IMR-90 (cell line): Measurements from ENCODE around the gene RAB8B. TPM values are rescaled to one million over a fixed set of nuclear protein-coding genes. Genes with fewer than 3 reads are reported as not detected.
A peak's percentile ranks its signal among the peaks of the same experiment; 100 is the strongest.

ENCODE experiments used
- ATAC-seq: fragments of 200-7000 bp; cut with Tn5 transposase; 2 replicates; pipeline ENCODE4 v1.9.1; 2020; ENCODE audit warnings: low read depth, mild to moderate bottlenecking, moderate library complexity
- BruUV-seq: library from RNA; stranded (reverse); fragments of 400-500 nt; replicated peaks from 2 replicates; lab custom pipeline; 2021; lab: Mats Ljungman, UMichigan
- CTCF ChIA-PET: fragments of 300-600 bp; formaldehyde crosslinking; extraction: SDS; loops from one replicate; lab custom pipeline; 2021; ENCODE audit warnings: antibody characterized with exemption; lab: Yijun Ruan, JAX
- POLR2A ChIA-PET: fragments of 300-600 bp; sonication (Branson Sonifier 250); formaldehyde crosslinking; loops from one replicate; lab custom pipeline; 2022; ENCODE audit warnings: antibody characterized with exemption; ENCODE audit not compliant: unreplicated experiment; lab: Charles Lee
- DNase-seq: peaks from one replicate; pipeline ENCODE4 v3.0.0; 2013
- H2AFZ ChIP-seq: replicated peaks from 2 replicates; pipeline ENCODE3; 2013; ENCODE audit warnings: low read length, mild to moderate bottlenecking; ENCODE audit not compliant: poor library complexity
- H2AK5ac ChIP-seq: 2 replicates; pipeline ENCODE4 v1.6.1; 2013; ENCODE audit warnings: low read depth, low read length, inconsistent platforms
- H2AK9ac ChIP-seq: replicated peaks from 2 replicates; pipeline ENCODE3; 2013; ENCODE audit warnings: mild to moderate bottlenecking, low read depth, low read length, moderate library complexity; ENCODE audit not compliant: poor library complexity
- H2BK120ac ChIP-seq: 2 replicates; pipeline ENCODE4 v1.6.1; 2013; ENCODE audit warnings: low read depth, low read length, inconsistent platforms
- H2BK15ac ChIP-seq: 3 replicates; pipeline ENCODE4 v1.6.1; 2013; ENCODE audit warnings: low read depth, low read length, inconsistent platforms
- H2BK20ac ChIP-seq: 2 replicates; pipeline ENCODE4 v1.6.1; 2013; ENCODE audit warnings: low read depth, mild to moderate bottlenecking, inconsistent platforms, low read length, moderate library complexity
- H2BK5ac ChIP-seq: 2 replicates; pipeline ENCODE4 v1.6.1; 2013; ENCODE audit warnings: mild to moderate bottlenecking, low read depth, low read length, inconsistent platforms; ENCODE audit not compliant: poor library complexity, severe bottlenecking
- H3K14ac ChIP-seq: replicated peaks from 2 replicates; pipeline ENCODE4 v1.6.1; 2013; ENCODE audit warnings: low read depth, low read length, inconsistent platforms
- H3K18ac ChIP-seq: 2 replicates; pipeline ENCODE4 v1.6.1; 2013; ENCODE audit warnings: low read depth, low read length, control low read depth
- H3K23ac ChIP-seq: 2 replicates; pipeline ENCODE4 v1.6.1; 2013; ENCODE audit warnings: low read depth, low read length, inconsistent platforms
- H3K27ac ChIP-seq: 2 replicates; pipeline ENCODE4 v1.5.1; 2013; ENCODE audit warnings: mild to moderate bottlenecking, control low read depth, low read length; ENCODE audit not compliant: insufficient read depth
- H3K27me3 ChIP-seq: 2 replicates; pipeline ENCODE4 v1.6.1; 2013; ENCODE audit warnings: low read length; ENCODE audit not compliant: control insufficient read depth, insufficient read depth
- H3K36me3 ChIP-seq: 2 replicates; pipeline ENCODE4 v1.6.1; 2013; ENCODE audit warnings: low read length, mixed read lengths; ENCODE audit not compliant: control insufficient read depth, insufficient read depth
- H3K4ac ChIP-seq: 2 replicates; pipeline ENCODE4 v1.6.1; 2013; ENCODE audit warnings: low read depth, low read length, inconsistent platforms
- H3K4me1 ChIP-seq: 2 replicates; pipeline ENCODE4 v1.6.1; 2013; ENCODE audit warnings: low read length, mixed read lengths; ENCODE audit not compliant: control insufficient read depth, insufficient read depth
- H3K4me2 ChIP-seq: 2 replicates; pipeline ENCODE4 v1.6.1; 2013; ENCODE audit warnings: low read depth, mild to moderate bottlenecking, control low read depth, low read length, moderate library complexity
- H3K4me3 ChIP-seq: 2 replicates; pipeline ENCODE4 v1.5.1; 2013; ENCODE audit warnings: low read depth, mild to moderate bottlenecking, control low read depth, low read length, moderate library complexity; ENCODE audit not compliant: insufficient read depth
- H3K56ac ChIP-seq: 2 replicates; pipeline ENCODE4 v1.6.1; 2013; ENCODE audit warnings: low read length, inconsistent platforms; ENCODE audit not compliant: insufficient read depth; ENCODE audit errors: extremely low read depth
- H3K79me1 ChIP-seq, 2 experiments: 2 replicates each; pipeline ENCODE4 v1.6.1; 2013; ENCODE audit warnings: low read length in 2 of 2, inconsistent platforms in 1 of 2, low read depth in 1 of 2
- H3K9ac ChIP-seq: 2 replicates; pipeline ENCODE4 v1.6.1; 2013; ENCODE audit warnings: low read depth, low read length, control low read depth
- H3K9me1 ChIP-seq: 2 replicates; pipeline ENCODE4 v1.6.1; 2013; ENCODE audit warnings: low read length, inconsistent platforms; ENCODE audit not compliant: insufficient read depth
- H3K9me3 ChIP-seq: 2 replicates; pipeline ENCODE4 v1.6.1; 2013; ENCODE audit warnings: low read length; ENCODE audit not compliant: control insufficient read depth, insufficient read depth
- H4K20me1 ChIP-seq: 2 replicates; pipeline ENCODE4 v1.6.1; 2013; ENCODE audit warnings: low read length, inconsistent platforms; ENCODE audit not compliant: insufficient read depth
- H4K5ac ChIP-seq: 2 replicates; pipeline ENCODE4 v1.6.1; 2013; ENCODE audit warnings: mild to moderate bottlenecking, low read depth, low read length, control low read depth
- H4K8ac ChIP-seq, 2 experiments: 2 replicates each; pipeline ENCODE4 v1.6.1; 2013; ENCODE audit warnings: low read depth in 2 of 2, low read length in 2 of 2, control low read depth in 1 of 2, inconsistent platforms in 1 of 2
- H4K91ac ChIP-seq: 2 replicates; pipeline ENCODE4 v1.6.1; 2013; ENCODE audit warnings: low read depth, low read length, inconsistent platforms; ENCODE audit not compliant: insufficient read depth
- MAZ ChIP-seq: IDR thresholded peaks from 2 replicates; pipeline ENCODE4 v1.6.1; 2012; ENCODE audit warnings: low read depth, mild to moderate bottlenecking, low read length, improper control_type of control experiment, moderate library complexity, borderline replicate concordance
- MXI1 ChIP-seq: IDR thresholded peaks from 2 replicates; pipeline ENCODE4 v1.6.1; 2012; ENCODE audit warnings: low read depth, mild to moderate bottlenecking, low read length, moderate library complexity, borderline replicate concordance
- RAD21 ChIP-seq: IDR thresholded peaks from 2 replicates; pipeline ENCODE4 v1.6.1; 2012; ENCODE audit warnings: low read length, improper control_type of control experiment
- RCOR1 ChIP-seq: IDR thresholded peaks from 2 replicates; pipeline ENCODE4 v1.6.1; 2012; ENCODE audit warnings: mild to moderate bottlenecking, low read length, improper control_type of control experiment; ENCODE audit not compliant: insufficient replicate concordance
- RFX5 ChIP-seq: IDR thresholded peaks from 2 replicates; pipeline ENCODE4 v1.8.0; 2012; ENCODE audit warnings: low read depth, mild to moderate bottlenecking, low read length, moderate library complexity
- SMC3 ChIP-seq: fragments of 150-350 bp; IDR thresholded peaks from 2 replicates; pipeline ENCODE4 v1.6.1; 2016; ENCODE audit warnings: low read depth, mild to moderate bottlenecking, antibody characterized with exemption, low read length, moderate library complexity
- WGBS, 2 experiments: methylation state at CpG; one replicate each; pipeline versions ENCODE4 v1.1.5 to v1.1.7; 2013; ENCODE audit warnings: missing lambda C conversion rate in 2 of 2; ENCODE audit not compliant: insufficient read length in 1 of 2; ENCODE audit errors: extremely low coverage in 2 of 2; 5-methylcytosine and 5-hydroxymethylcytosine counted together
- dilution Hi-C: fragments of 300-500 bp; cut with HindIII; formaldehyde crosslinking; loops from one replicate; pipeline ENCODE4 v1.14.3; 2018; ENCODE audit warnings: low sequenced_read_pairs; ENCODE audit not compliant: unreplicated experiment
- in situ Hi-C: fragments of 300-500 bp; cut with MboI; formaldehyde crosslinking; loops from 3 replicates; pipeline ENCODE4 v1.14.3; 2019; ENCODE audit warnings: low sequenced_read_pairs, inconsistent platforms, mixed read lengths
- intact Hi-C: fragments of 100-400 bp; cut with micrococcal nuclease; formaldehyde crosslinking; loops from 2 replicates; pipeline ENCODE4 v1.10.0; 2022
- polyA plus RNA-seq, 3 experiments: library from polyadenylated mRNA; depleted of rRNA; stranded (reverse); fragments of >200 nt; gene quantifications; 2 replicates each; pipeline ENCODE4 v1.2.3, GENCODE V29; 2012; ENCODE audit warnings: low replicate concordance in 1 of 3
- total RNA-seq: library from RNA; depleted of rRNA; stranded (reverse); fragments of >200 nt; gene quantifications from 2 replicates; pipeline ENCODE4 v1.2.3, GENCODE V29; 2012
- TF ChIP-seq, protein P1 (sequence below): fragments of 150-350 bp; IDR thresholded peaks from 2 replicates; pipeline ENCODE4 v1.6.1; 2016; ENCODE audit warnings: low read depth, mild to moderate bottlenecking, low read length, moderate library complexity, borderline replicate concordance
- TF ChIP-seq, protein P2 (sequence below): conservative IDR thresholded peaks from 2 replicates; pipeline ENCODE4 v1.5.1; 2012; ENCODE audit warnings: mild to moderate bottlenecking, low read depth, low read length, improper control_type of control experiment

The RAB8B gene
- total and polyA plus RNA-seq, 2 of the 4 experiments (the other 2 are of a cell fraction) = 19.4 to 29.4 TPM

DNA sequence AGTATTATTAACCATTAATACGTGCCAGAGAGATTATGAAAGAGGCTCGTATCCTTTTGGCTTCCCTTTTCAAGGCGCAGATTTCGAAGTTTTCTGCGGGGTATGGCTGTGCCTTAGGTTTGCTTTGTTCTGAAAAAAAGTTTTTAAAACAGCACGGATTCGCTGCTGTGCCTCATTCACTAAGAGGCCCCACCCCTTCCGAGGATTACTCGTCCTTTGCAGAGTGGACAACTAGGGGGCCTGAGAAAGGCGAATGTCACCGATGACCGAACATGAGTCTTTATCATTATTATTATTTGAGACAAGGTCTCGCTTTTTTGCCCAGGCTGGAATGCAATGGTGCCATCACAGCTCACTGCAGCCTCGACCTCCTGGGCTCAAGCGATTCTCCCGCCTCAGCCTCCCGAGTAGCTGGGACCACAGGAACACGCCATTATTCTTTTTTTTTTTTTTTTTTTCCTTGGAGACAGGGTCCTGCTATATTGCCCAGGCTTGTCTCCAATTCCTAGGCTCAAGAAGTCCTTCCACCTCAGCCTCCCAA is 31.4 kb upstream of the RAB8B start:
- H3K27ac ChIP-seq = peak overlapping the region; percentile 95
- no CpG with 5 or more reads among the region's 18 CpGs for WGBS, 2 experiments
- no peak overlapping the region for H2BK20ac ChIP-seq
- H2AFZ ChIP-seq = peak overlapping the region; percentile 94
- ChIA-PET CTCF (interaction anchor here (0.6 kb wide), 1 partner anchor 99 kb away, joined by 5 read pairs; no protein-coding TSS in a partner anchor), POLR2A (interaction anchor here (0.6 to 0.8 kb wide), 3 partner anchors 70 to 294 kb away, joined by 4 to 9 read pairs (median 4); no protein-coding TSS in a partner anchor)
- H4K8ac ChIP-seq = peak overlapping the region; percentile 53 to 94; a peak in 3 of 4 replicates
- H2AK5ac ChIP-seq = peak overlapping the region; percentile 61; the same call in 1 of the 2 replicates
- peak overlapping the region; percentile 92 for H3K23ac ChIP-seq
- H2BK5ac ChIP-seq = peak overlapping the region; percentile 91
- ATAC-seq (peak; percentile 77), DNase-seq (peak; percentile 85)
- TF ChIP-seq MXI1 (peak; percentile 37; the same call in 1 of the 2 replicates), MAZ (0 out of 2 replicates have a peak, but pooled peaks have one; percentile 36), RCOR1 (no peak), RAD21 (peak; percentile 27; the same call in 1 of the 2 replicates), RFX5 (no peak), SMC3 (0 out of 2 replicates have a peak, but pooled peaks have one; percentile 9)
- TF ChIP-seq, protein P1, sequence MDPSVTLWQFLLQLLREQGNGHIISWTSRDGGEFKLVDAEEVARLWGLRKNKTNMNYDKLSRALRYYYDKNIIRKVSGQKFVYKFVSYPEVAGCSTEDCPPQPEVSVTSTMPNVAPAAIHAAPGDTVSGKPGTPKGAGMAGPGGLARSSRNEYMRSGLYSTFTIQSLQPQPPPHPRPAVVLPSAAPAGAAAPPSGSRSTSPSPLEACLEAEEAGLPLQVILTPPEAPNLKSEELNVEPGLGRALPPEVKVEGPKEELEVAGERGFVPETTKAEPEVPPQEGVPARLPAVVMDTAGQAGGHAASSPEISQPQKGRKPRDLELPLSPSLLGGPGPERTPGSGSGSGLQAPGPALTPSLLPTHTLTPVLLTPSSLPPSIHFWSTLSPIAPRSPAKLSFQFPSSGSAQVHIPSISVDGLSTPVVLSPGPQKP = no peak
- TF ChIP-seq, protein P2, sequence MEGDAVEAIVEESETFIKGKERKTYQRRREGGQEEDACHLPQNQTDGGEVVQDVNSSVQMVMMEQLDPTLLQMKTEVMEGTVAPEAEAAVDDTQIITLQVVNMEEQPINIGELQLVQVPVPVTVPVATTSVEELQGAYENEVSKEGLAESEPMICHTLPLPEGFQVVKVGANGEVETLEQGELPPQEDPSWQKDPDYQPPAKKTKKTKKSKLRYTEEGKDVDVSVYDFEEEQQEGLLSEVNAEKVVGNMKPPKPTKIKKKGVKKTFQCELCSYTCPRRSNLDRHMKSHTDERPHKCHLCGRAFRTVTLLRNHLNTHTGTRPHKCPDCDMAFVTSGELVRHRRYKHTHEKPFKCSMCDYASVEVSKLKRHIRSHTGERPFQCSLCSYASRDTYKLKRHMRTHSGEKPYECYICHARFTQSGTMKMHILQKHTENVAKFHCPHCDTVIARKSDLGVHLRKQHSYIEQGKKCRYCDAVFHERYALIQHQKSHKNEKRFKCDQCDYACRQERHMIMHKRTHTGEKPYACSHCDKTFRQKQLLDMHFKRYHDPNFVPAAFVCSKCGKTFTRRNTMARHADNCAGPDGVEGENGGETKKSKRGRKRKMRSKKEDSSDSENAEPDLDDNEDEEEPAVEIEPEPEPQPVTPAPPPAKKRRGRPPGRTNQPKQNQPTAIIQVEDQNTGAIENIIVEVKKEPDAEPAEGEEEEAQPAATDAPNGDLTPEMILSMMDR = peak; percentile 26; the same call in 1 of the 2 replicates
- in situ Hi-C loops (loop anchor here (25.0 kb wide), 1 partner anchor 254 kb away; no protein-coding TSS in a partner anchor), intact Hi-C loops (loop anchor here (2.0 to 5.0 kb wide), 6 partner anchors 34 to 245 kb away; partner anchors contain the start of gene APH1B), dilution Hi-C loops (no loop called here)
- H3K79me1 ChIP-seq = peaks cover 5 to 29% of the 10 kb centered on the region in 2 experiments
- H3K4me2 ChIP-seq = peak overlapping the region; percentile 87
- H2AK9ac ChIP-seq = peak overlapping the region; percentile 100
- H3K14ac ChIP-seq = peak overlapping the region; percentile 90
- 0 out of 2 replicates have a peak, but pooled peaks cover 3% of the 10 kb centered on the region for H3K9me1 ChIP-seq
- H4K20me1 ChIP-seq = no peaks in the 10 kb centered on the region
- peaks cover 6% of the 10 kb centered on the region for H3K36me3 ChIP-seq
- H2BK120ac ChIP-seq = peak overlapping the region; percentile 53
- H3K56ac ChIP-seq = peak overlapping the region; percentile 91
- peaks cover 2% of the 10 kb centered on the region for H3K4me1 ChIP-seq
- TSS peak; percentile 83 for BruUV-seq
- H3K9ac ChIP-seq = peak overlapping the region; percentile 97
- no peaks in the 10 kb centered on the region for H3K27me3 ChIP-seq
- peak overlapping the region; percentile 53; the same call in 1 of the 3 replicates for H2BK15ac ChIP-seq
- peak overlapping the region; percentile 97 for H3K4me3 ChIP-seq
- H3K9me3 ChIP-seq = no peaks in the 10 kb centered on the region
- peak overlapping the region; percentile 56 for H3K18ac ChIP-seq
- H4K91ac ChIP-seq = peak overlapping the region; percentile 87
- H3K4ac ChIP-seq = peak overlapping the region; percentile 99
- H4K5ac ChIP-seq = peak overlapping the region; percentile 75
